Posterior vena cava (tissue), 2 donors: ENCODE data around the gene PIGU. TPM values are rescaled to one million over a fixed set of nuclear protein-coding genes. Genes with fewer than 3 reads are reported as not detected.
"Not testable (repeated sequence)": the region's sequence is repeated elsewhere in the genome, so short reads cannot be mapped to it uniquely, and the experiment has no call there.

Experiments used
- DNase-seq: peaks from one replicate; pipeline ENCODE4 v3.0.0-alpha.2; 2020; ENCODE audit warnings: low spot score
- intact Hi-C, 2 donors: fragments of 100-400 bp; cut with DNase I; formaldehyde crosslinking; loops; one replicate each; pipeline versions ENCODE4 v1.14.1 to v1.14.2; 2022 to 2023
- long read RNA-seq, 2 donors: library from polyadenylated mRNA; unstranded; transcript quantifications; one replicate each; pipeline ENCODE4 v2.0.0, GENCODE V29; 2020 to 2021
- total RNA-seq, 2 donors: library from RNA; stranded (reverse); fragmentation: NEBNext Ultra II Directional; extraction: Animal tissue kit (Norgen Biotek cat#: 25700); gene quantifications; one replicate each; pipeline ENCODE4 v1.2.1, GENCODE V29; 2021
- donor health status: DM: yes; HTN: yes; CAD: no.
- donor health status: DM: yes; HTN: yes; CAD: no.

PIGU gene
- total RNA-seq: 10 to 100 TPM in 1 of 2 donors, 1 to 10 TPM in 1; 9.6 to 10.7 TPM
- long read RNA-seq, donor 1, partial matches to known transcripts: 0 of 2 reads
- long read RNA-seq, donor 1, other reads (novel, unspliced or antisense): 2 of 2 reads
- long read RNA-seq, donor 2, transcript PIGU-201 (12 exons, 1,632 nt): major isoform, 15 of 17 reads
- long read RNA-seq, donor 2, partial matches to known transcripts: 1 of 17 reads
- long read RNA-seq, donor 2, other reads (novel, unspliced or antisense): 0 of 17 reads

- intact Hi-C loops: no loop called here
- DNase-seq: peak; percentile 99
Measured at GRCh38 chr20:34676642-34677373, at the start of gene PIGU. Gene PIGU, minus strand, starts transcription at chr20:34677092. Its CDS starts 7 bp downstream, at chr20:34677085.

- intact Hi-C loops: no loop called here
- no peak for DNase-seq
Measured at GRCh38 chr20:34724172-34724571, 47.3 kb upstream of the PIGU start.

- intact Hi-C loops, DNase-seq: not testable (repeated sequence)
Measured at GRCh38 chr20:34722560-34722959, 45.7 kb upstream of the PIGU start.

GRCh38 chr20:34720266-34720665 lies 43.4 kb upstream of the PIGU start:
- intact Hi-C loops: no loop called here
- DNase-seq: no peak

GRCh38 chr20:34719242-34720017 lies 42.5 kb upstream of the PIGU start:
- DNase-seq, intact Hi-C loops: not testable (repeated sequence)

GRCh38 chr20:34717230-34718095 lies 40.6 kb upstream of the PIGU start:
- intact Hi-C loops: no loop called here
- DNase-seq: no peak

GRCh38 chr20:34716921-34717229 lies 40.0 kb upstream of the PIGU start:
- DNase-seq: no peak
- intact Hi-C loops: no loop called here

- DNase-seq: no peak
- intact Hi-C loops: no loop called here
Measured at GRCh38 chr20:34715384-34715783, 38.5 kb upstream of the PIGU start.

GRCh38 chr20:34713944-34714515 lies 37.1 kb upstream of the PIGU start:
- DNase-seq, intact Hi-C loops: not testable (repeated sequence)

- DNase-seq: no peak
- intact Hi-C loops: no loop called here
Measured at GRCh38 chr20:34713194-34713943, 36.5 kb upstream of the PIGU start.

GRCh38 chr20:34712525-34713192 lies 35.8 kb upstream of the PIGU start:
- DNase-seq: no peak
- intact Hi-C loops: no loop called here

- DNase-seq: no peak
- intact Hi-C loops: no loop called here
Measured at GRCh38 chr20:34711813-34712430, 35.0 kb upstream of the PIGU start.

- intact Hi-C loops: no loop called here
- DNase-seq: no peak
Measured at GRCh38 chr20:34710861-34711574, 34.1 kb upstream of the PIGU start.

GRCh38 chr20:34710568-34710839 lies 33.6 kb upstream of the PIGU start:
- intact Hi-C loops: no loop called here

GRCh38 chr20:34709831-34710567 lies 33.1 kb upstream of the PIGU start:
- DNase-seq: peak; percentile 88
- intact Hi-C loops: loop anchor here in 1 of 2 donors (5.0 kb wide), 1 partner anchor 133 kb away; no protein-coding TSS in a partner anchor

More at GRCh38 chr20:34710568-34710839, 33.6 kb upstream of the PIGU start:
- no peak for DNase-seq
